ENCODE results near the gene SDF4. TPM values are rescaled to one million over a fixed set of nuclear protein-coding genes. Genes with fewer than 3 reads are reported as not detected.
A peak's percentile ranks its signal among the peaks of the same experiment; 100 is the strongest.

Gene SDF4
- total RNA-seq, 1 experiment from 2014 or later = 128 TPM

DNA sequence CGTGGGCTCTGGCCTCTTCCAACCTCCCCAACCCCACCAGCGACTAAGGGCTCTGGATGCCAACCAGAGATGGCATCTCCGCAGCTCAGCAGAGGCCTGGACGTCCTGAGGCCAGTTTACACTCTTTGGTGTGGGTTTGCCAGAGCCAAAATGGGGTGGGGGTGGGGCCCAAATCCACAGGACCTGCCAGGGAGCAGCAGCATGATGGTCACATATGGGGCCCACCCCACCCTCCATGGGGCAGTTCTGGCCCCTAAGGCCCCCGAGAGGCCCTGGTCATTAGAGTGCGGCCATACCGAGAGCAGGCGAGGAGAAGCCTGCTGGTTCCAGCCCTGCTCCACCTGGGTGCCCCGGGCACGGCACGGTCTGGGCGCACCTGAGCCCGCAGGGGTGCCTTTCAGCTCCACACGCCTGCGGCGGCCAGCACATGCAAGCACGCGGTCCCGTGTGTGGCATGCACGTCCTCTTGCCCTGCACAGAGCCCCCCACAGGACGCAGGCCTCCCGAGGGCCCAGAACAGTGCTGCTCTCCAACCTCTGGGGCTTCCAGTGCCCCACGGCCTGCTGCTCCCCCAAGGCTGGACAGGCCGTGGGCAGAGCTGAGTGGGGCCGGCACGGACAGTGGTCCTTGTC lies 9.9 kb upstream of the SDF4 start:
- no peak overlapping the region for H3K4me3 Mint-ChIP-seq (ENCODE audit: low read depth, unreplicated experiment)
- intact Hi-C loops (cut with micrococcal nuclease; ENCODE audit: unreplicated experiment) = no loop called here
- TF ChIP-seq CTCF (IDR thresholded peaks at IDR 0.05; ENCODE audit: unreplicated experiment) = no peak
- H3K4me1 Mint-ChIP-seq (ENCODE audit: low read depth, unreplicated experiment) = no peaks in the 10 kb centered on the region
- H3K27me3 Mint-ChIP-seq (ENCODE audit: unreplicated experiment) = no peaks in the 10 kb centered on the region
- DNase-seq = no peak
- no TSS peak for BruUV-seq (replicated peaks)
- H3K36me3 Mint-ChIP-seq (ENCODE audit: insufficient read depth, unreplicated experiment) = peaks cover 32% of the 10 kb centered on the region
- CTCF ChIA-PET = no interaction called here
- no peaks in the 10 kb centered on the region for H3K9me3 Mint-ChIP-seq (ENCODE audit: low read depth, unreplicated experiment)
- H3K27ac Mint-ChIP-seq (ENCODE audit: unreplicated experiment) = no peak overlapping the region

- peak overlapping the region; percentile 76 for H3K27ac Mint-ChIP-seq (ENCODE audit: unreplicated experiment)
- H3K4me1 Mint-ChIP-seq (ENCODE audit: low read depth, unreplicated experiment) = no peaks in the 10 kb centered on the region
- no peaks in the 10 kb centered on the region for H3K9me3 Mint-ChIP-seq (ENCODE audit: low read depth, unreplicated experiment)
- CTCF ChIA-PET = no interaction called here
- H3K36me3 Mint-ChIP-seq (ENCODE audit: insufficient read depth, unreplicated experiment) = peaks cover 39% of the 10 kb centered on the region
- no peak for TF ChIP-seq CTCF (IDR thresholded peaks at IDR 0.05; ENCODE audit: unreplicated experiment)
- H3K4me3 Mint-ChIP-seq (ENCODE audit: low read depth, unreplicated experiment) = peak overlapping the region; percentile 17
- no TSS peak for BruUV-seq (replicated peaks)
- no peaks in the 10 kb centered on the region for H3K27me3 Mint-ChIP-seq (ENCODE audit: unreplicated experiment)
- intact Hi-C loops (cut with micrococcal nuclease; ENCODE audit: unreplicated experiment) = no loop called here
- no peak for DNase-seq
Measured at GRCh38 chr1:1240822-1241587, 9.2 kb upstream of the SDF4 start.

DNA sequence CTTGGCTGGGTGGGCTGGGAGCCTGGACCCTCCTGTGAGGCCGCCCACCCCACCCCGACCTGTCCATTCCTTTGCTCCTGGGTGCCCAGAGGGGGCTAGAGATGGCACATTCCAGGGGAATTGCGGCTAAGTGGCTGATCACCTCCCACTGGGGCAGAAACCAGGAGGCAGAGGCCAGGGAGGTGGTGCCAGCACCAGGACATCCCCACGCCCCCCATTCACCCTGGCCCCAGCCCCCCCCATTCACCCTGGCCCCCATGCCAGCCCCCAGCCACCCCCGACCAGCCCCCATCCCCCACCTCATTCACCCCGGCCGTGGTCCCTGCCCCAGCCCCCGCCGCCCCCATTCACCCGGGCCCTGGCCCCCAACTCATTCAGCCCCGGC lies 8.5 kb upstream of the SDF4 start:
- Mint-ChIP-seq H3K4me1 (ENCODE audit: low read depth, unreplicated experiment) (no peaks in the 10 kb centered on the region), H3K27me3 (ENCODE audit: unreplicated experiment) (no peaks in the 10 kb centered on the region), H3K36me3 (ENCODE audit: insufficient read depth, unreplicated experiment) (peaks cover 39% of the 10 kb centered on the region), H3K4me3 (ENCODE audit: low read depth, unreplicated experiment) (peak overlapping the region; percentile 17), H3K9me3 (ENCODE audit: low read depth, unreplicated experiment) (no peaks in the 10 kb centered on the region), H3K27ac (ENCODE audit: unreplicated experiment) (peak overlapping the region; percentile 76)
- no peak for TF ChIP-seq CTCF (IDR thresholded peaks at IDR 0.05; ENCODE audit: unreplicated experiment)
- DNase-seq = no peak
- intact Hi-C loops (cut with micrococcal nuclease; ENCODE audit: unreplicated experiment) = no loop called here
- no TSS peak for BruUV-seq (replicated peaks)
- CTCF ChIA-PET = no interaction called here

GRCh38 chr1:1239614-1240347 lies 8.0 kb upstream of the SDF4 start:
- H3K36me3 Mint-ChIP-seq (ENCODE audit: insufficient read depth, unreplicated experiment) = peaks cover 44% of the 10 kb centered on the region
- no peaks in the 10 kb centered on the region for H3K4me1 Mint-ChIP-seq (ENCODE audit: low read depth, unreplicated experiment)
- intact Hi-C loops (cut with micrococcal nuclease; ENCODE audit: unreplicated experiment) = loop anchor here (10.0 kb wide), 1 partner anchor 75 kb away; no protein-coding TSS in a partner anchor
- BruUV-seq (replicated peaks) = no TSS peak
- DNase-seq = no peak
- CTCF ChIA-PET = no interaction called here
- H3K27ac Mint-ChIP-seq (ENCODE audit: unreplicated experiment) = peak overlapping the region; percentile 76
- no peaks in the 10 kb centered on the region for H3K9me3 Mint-ChIP-seq (ENCODE audit: low read depth, unreplicated experiment)
- H3K27me3 Mint-ChIP-seq (ENCODE audit: unreplicated experiment) = no peaks in the 10 kb centered on the region
- no peak for TF ChIP-seq CTCF (IDR thresholded peaks at IDR 0.05; ENCODE audit: unreplicated experiment)
- peak overlapping the region; percentile 63 for H3K4me3 Mint-ChIP-seq (ENCODE audit: low read depth, unreplicated experiment)
